Stimulated activated CD8-positive, alpha-beta memory T cell treated with anti-CD3 and anti-CD28 coated beads, Interleukin-7, amount 100 ng/mL, for 4 hours (primary cell): ENCODE measurements around the gene CFAP251.
A peak's percentile ranks its signal among the peaks of the same experiment; 100 is the strongest.
"Not testable (repeated sequence)": the region's sequence is repeated elsewhere in the genome, so short reads cannot be mapped to it uniquely, and the experiment has no call there.

Experiments
- DNase-seq, 2 donors: peaks; one replicate each; pipeline ENCODE4 v3.0.0-alpha.2; 2020; ENCODE audit warnings: low read depth in 2 of 2

Gene CFAP251

DNA sequence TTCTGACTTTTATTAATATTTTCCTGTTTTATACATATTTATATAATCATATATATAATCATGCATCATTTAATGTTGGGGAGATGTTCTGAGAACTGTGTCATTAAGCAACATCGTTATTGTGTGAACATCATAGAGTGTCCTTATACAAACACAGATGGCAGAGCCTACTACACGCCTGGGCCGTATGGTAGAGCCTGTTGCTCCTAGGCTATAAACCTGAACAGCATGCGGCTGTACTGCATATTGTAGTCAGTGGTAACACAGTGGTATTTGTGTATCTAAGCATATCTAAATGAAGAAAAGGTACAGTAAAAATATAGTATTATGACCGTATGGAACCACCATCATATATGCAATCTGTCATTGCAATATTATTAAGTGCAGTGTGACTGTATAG, 58.6 kb downstream of the CFAP251 start:
- no peak for DNase-seq

GRCh38 chr12:121980191-121980891, 61.9 kb downstream of the CFAP251 start:
- no peak for DNase-seq

DNA sequence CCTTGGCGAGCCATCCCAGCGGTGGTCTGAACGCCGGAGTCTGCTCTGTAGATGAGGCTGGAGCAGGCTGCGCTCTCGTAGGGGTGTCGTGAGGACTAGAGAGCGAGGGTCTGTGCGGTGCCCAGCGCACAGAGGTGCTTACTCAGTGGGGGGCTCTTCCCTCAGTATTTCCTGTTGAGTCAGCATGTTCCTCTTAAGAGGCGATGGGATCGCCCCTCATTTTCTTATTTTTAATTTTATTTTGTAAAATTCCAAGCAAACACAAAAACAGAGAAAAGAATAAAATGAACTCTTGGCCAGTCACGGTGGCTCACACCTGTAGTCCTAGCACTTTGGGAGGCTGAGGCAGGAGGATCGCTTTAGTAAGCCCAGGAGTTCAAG, 62.5 kb downstream of the CFAP251 start:
- no peak for DNase-seq

- DNase-seq, result no peak
Observed at GRCh38 chr12:121981456-121981855, 63.1 kb downstream of the CFAP251 start.

DNA sequence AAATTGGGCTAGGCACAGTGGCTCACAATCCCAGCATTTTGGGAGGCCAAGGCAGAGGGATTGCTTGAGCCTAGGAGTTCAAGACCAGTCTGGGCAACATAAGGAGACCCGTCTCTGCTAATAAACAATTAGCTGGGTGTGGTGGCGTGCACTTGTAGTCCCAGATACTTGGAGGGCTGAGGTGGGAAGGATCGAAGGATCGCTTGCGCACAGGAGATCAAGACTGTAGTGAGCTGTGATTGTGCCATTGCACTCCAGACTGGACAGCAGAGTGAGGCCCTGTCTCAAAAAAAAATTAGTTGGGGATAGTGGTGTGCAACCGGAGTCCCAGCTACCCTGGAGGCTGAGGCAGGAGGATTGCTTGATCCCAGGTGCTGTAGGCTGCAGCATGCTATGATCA, 64.6 kb downstream of the CFAP251 start:
- DNase-seq, result no peak

GRCh38 chr12:121983536-121984210, 65.3 kb downstream of the CFAP251 start:
- no peak for DNase-seq

- no peak for DNase-seq
Observed at GRCh38 chr12:121986489-121987245, 68.3 kb downstream of the CFAP251 start.

DNA sequence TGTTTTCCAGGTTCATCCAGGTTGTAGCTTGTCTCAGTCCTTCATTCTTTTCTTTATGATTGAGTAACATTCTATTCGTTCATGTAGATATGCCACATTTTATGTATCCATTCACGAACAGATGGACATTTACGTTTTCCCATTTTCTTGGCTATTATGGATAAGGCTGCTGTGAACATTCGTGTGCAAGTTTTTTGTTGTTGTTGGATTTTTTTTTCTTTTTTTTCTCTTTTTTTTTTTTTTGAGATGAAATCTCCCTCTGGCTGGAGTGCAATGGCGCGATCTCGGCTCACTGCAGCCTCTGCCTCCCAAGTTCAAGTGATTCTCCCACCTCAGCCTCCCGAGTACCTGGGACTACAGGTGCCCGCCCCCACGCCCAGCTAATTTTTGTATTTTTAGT, 70.1 kb downstream of the CFAP251 start:
- DNase-seq, result not testable (repeated sequence)

GRCh38 chr12:121989276-121990113, 71.1 kb downstream of the CFAP251 start:
- DNase-seq, result no peak

GRCh38 chr12:121990114-121990647, 71.8 kb downstream of the CFAP251 start:
- no peak for DNase-seq

GRCh38 chr12:121990692-121991603, 72.6 kb downstream of the CFAP251 start:
- DNase-seq, result no peak

DNA sequence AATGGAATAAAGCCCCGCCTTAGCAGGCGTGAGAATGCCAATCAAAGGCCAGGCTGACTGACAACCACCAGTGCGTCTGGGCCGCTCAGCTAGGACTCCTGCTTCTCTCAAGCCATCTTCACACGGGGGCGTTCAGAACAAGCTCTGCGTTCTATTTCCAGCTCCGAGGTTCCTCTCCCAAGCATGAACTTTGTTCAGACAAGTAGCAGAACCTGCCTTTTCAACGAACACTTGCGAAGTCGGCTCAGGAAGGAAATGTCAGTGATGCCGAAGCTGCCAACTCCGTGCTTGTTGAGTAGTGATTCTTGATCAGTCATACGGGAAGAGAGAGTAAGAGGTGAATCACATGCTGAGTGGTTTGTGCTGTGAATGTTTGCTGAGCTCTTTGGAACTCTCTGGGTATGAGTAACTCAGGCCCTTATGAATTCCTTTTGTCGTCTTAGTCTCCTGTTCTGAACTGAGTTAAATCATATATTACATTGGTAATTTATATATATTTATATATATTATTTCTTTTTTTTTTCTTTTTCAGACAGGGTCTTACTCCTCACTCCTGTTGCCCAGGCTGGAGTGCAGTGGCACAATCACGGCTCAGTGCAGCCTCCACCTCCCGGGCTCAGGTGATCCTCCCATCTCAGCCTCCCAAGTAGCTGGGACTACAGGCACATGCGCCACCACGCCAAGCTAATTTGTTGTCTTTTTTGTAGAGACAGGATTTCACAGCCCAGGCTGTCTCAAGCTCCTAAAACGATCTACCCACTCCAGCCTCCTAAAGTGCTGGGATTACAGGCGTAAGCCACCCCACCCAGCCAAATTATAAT, 73.9 kb downstream of the CFAP251 start:
- DNase-seq, result peak; percentile 17 to 29

DNA sequence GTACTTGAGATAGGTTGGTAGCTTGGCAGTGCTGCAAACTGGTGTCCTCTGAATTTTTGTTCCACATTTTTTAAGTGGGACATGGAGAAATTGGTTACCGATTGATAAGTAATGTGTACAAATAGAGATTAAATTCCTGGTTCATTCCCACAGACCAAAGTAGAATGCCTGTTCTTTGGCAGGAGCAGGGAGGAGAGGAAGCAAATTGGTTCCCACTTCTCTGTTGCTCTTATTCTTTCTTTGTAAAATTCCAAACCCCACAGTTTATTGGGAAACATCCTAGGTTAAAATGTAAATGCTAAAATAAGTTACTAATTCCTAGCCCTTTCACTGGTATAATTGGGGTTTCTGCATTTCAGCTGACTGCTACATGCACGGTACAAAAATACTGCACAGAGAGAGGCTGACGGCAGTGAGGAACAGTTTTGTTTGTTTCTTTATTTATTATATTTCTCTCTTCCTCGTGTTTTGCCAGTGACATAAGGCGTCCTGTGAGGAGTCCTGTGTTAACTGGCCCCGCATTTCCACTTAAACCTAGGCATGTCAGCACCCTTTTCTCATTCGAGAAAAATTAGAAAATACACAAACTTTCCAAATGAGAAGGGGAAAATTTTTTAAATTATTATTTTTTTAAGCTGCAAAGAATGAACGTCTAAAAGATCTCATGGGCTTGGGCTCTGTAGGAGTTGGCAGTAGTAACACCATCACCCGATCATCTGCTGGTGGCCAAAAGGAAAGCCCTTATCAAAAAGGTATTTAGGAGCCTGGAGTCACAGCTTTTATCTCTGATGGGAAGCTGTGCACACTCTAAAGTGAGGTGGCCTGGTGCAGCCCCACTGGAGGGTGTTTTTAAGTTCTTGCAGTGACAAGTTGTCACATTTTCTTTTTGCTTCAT, 77.9 kb downstream of the CFAP251 start:
- no peak for DNase-seq

GRCh38 chr12:121996945-121997612, 78.7 kb downstream of the CFAP251 start:
- DNase-seq, result no peak

DNA sequence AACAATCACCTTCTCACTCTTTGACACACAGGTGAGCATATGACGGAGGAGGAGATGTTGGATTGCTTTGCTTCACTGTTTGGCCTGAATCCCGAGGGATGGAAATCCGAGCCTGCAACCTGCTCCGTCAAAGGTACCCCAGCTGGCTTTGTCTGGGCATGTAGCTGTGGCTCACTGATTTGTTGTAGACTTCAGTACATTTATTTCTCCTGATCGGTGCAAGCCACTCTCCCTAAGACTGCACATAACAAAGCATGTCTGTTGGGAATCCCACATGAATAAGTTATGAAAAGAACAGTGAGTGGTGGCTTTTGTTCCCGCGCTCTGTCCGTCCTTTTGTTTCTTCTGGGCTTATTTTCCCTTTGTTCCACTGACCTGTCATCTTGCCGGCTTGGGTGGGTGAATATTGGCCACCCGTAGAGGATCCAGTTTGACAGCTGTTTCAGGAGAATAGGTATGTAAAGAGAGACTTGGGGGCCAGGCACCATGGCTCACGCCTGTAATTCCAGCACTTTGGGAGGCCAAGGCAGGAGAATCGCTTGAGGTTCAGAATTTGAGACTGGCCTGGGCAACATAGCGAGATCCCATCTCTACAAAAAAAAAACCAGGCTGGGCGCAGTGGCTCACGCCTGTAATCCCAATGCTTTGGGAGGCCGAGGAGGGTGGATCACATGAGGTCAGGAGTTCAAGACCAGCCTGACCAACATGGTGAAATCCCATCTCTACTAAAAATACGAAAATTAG, 83.2 kb downstream of the CFAP251 start:
- no peak for DNase-seq

DNA sequence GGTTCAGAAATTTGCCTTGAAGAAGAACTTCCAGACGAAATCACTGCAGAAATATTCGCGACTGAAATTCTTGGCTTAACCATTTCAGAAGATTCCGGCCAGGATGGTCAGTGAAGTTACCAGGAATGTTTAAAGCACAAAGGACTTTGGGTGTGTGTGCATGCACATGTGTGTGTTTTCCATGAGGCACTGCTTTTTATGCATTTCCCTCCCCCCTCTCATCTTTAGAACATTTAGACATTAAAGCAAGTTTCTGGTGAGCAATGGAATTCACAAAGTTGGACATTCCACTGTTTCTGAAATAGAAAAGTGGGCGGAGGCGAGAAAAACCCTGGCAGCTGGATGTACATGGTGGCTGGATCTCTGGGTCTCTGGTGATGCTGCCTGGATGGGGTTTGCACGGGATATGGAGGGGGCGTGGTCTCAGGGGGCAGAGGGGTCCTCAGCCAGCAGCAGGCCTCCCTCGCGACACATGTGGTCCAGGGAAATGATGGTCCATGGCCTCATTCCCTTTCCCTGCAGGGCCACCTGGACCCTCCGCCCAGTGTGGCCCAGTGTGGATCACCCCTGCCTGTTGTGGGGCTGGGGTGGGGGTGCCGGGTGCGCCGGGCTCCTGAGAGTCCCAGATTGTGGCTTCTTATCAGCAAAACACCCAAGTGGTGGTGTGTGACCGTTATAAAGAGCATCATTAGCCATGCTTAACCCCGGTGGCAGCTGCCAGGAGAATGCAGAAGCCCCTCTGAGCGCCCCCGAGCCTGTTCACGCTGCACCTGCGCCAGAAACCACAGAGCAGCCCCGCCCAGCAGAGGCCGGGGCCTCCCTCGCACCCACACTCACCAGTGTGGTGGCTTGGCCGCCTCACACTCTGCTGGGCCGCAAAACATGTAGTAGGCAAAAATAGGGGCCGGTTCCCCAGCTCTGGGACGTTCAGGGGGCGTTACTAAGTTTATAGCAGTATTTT, 85.5 kb downstream of the CFAP251 start:
- no peak for DNase-seq
